GM21529 (cell line): ENCODE results near the gene ID3.

ENCODE experiments used
- ATAC-seq: cut with Tn5 transposase; IDR thresholded peaks from one replicate; pipeline ENCODE4 v1.9.1; 2021; ENCODE audit not compliant: unreplicated experiment

The ID3 gene

GRCh38 chr1:23559136-23559984, at the start of gene ID3:
Gene ID3 (minus strand): TSS chr1:23559501. CDS start chr1:23559426, 75 bp downstream.
- peak; percentile 57 for ATAC-seq

GRCh38 chr1:23607944-23608343, 48.6 kb upstream of the ID3 start:
- no peak for ATAC-seq

- ATAC-seq, result no peak
Observed at GRCh38 chr1:23601968-23602876, 42.9 kb upstream of the ID3 start.

- no peak for ATAC-seq
Observed at GRCh38 chr1:23601135-23601967, 42.0 kb upstream of the ID3 start.

- ATAC-seq, result peak; percentile 57
Observed at GRCh38 chr1:23600283-23600682, 41.0 kb upstream of the ID3 start.

- no peak for ATAC-seq
Observed at GRCh38 chr1:23599125-23599524, 39.8 kb upstream of the ID3 start.

GRCh38 chr1:23598424-23598823, 39.1 kb upstream of the ID3 start:
- ATAC-seq, result no peak

GRCh38 chr1:23597635-23598388, 38.5 kb upstream of the ID3 start:
- no peak for ATAC-seq

GRCh38 chr1:23596382-23597358, 37.4 kb upstream of the ID3 start:
- no peak for ATAC-seq

- ATAC-seq, result no peak
Observed at GRCh38 chr1:23594927-23595353, 35.6 kb upstream of the ID3 start.

GRCh38 chr1:23594149-23594907, 35.0 kb upstream of the ID3 start:
- no peak for ATAC-seq

GRCh38 chr1:23593556-23594148, 34.4 kb upstream of the ID3 start:
- no peak for ATAC-seq

GRCh38 chr1:23593042-23593521, 33.8 kb upstream of the ID3 start:
- no peak for ATAC-seq

GRCh38 chr1:23592209-23592892, 33.0 kb upstream of the ID3 start:
- no peak for ATAC-seq

GRCh38 chr1:23591460-23592208, 32.3 kb upstream of the ID3 start:
- peak; percentile 57 for ATAC-seq

- ATAC-seq, result no peak
Observed at GRCh38 chr1:23590058-23590783, 30.9 kb upstream of the ID3 start.
